Rectal smooth muscle tissue (tissue), 1 donor: ENCODE results near the gene C1orf185.
"Not testable (repeated sequence)": the region's sequence is repeated elsewhere in the genome, so short reads cannot be mapped to it uniquely, and the experiment has no call there.

Experiments used
- H3K27ac ChIP-seq: one replicate; pipeline ENCODE4 v1.7.0; 2013; ENCODE audit warnings: low read depth, low read length, inconsistent platforms
- H3K27me3 ChIP-seq: one replicate; pipeline ENCODE4 v1.7.0; 2013; ENCODE audit warnings: low read length; ENCODE audit not compliant: control insufficient read depth, insufficient read depth
- H3K36me3 ChIP-seq: one replicate; pipeline ENCODE4 v1.7.0; 2013; ENCODE audit warnings: low read length; ENCODE audit not compliant: control insufficient read depth, insufficient read depth
- H3K4me1 ChIP-seq: one replicate; pipeline ENCODE4 v1.7.0; 2013; ENCODE audit warnings: low read length; ENCODE audit not compliant: control insufficient read depth, insufficient read depth
- H3K4me3 ChIP-seq: one replicate; pipeline ENCODE4 v1.7.0; 2013; ENCODE audit warnings: low read length
- H3K9ac ChIP-seq: one replicate; pipeline ENCODE4 v1.7.0; 2013; ENCODE audit warnings: low read length

The C1orf185 gene

GRCh38 chr1:51154776-51155175, 52.7 kb downstream of the C1orf185 start:
- Histone ChIP-seq H3K27ac (no peak overlapping the region), H3K27me3 (no peaks in the 10 kb centered on the region), H3K4me3 (no peak overlapping the region), H3K36me3 (no peaks in the 10 kb centered on the region), H3K9ac (no peak overlapping the region), H3K4me1 (no peaks in the 10 kb centered on the region)

- H3K36me3 ChIP-seq: no peaks in the 10 kb centered on the region
- H3K4me3 ChIP-seq: no peak overlapping the region
- no peaks in the 10 kb centered on the region for H3K4me1 ChIP-seq
- no peaks in the 10 kb centered on the region for H3K27me3 ChIP-seq
- H3K27ac ChIP-seq: no peak overlapping the region
- H3K9ac ChIP-seq: no peak overlapping the region
Measured at GRCh38 chr1:51156752-51157151, 54.7 kb downstream of the C1orf185 start.

- no peaks in the 10 kb centered on the region for H3K4me1 ChIP-seq
- no peaks in the 10 kb centered on the region for H3K27me3 ChIP-seq
- H3K9ac ChIP-seq: no peak overlapping the region
- H3K36me3 ChIP-seq: no peaks in the 10 kb centered on the region
- no peak overlapping the region for H3K4me3 ChIP-seq
- no peak overlapping the region for H3K27ac ChIP-seq
Measured at GRCh38 chr1:51157395-51157794, 55.4 kb downstream of the C1orf185 start.

GRCh38 chr1:51158263-51158662, 56.2 kb downstream of the C1orf185 start:
- Histone ChIP-seq H3K9ac (no peak overlapping the region), H3K36me3 (no peaks in the 10 kb centered on the region), H3K4me3 (no peak overlapping the region), H3K4me1 (no peaks in the 10 kb centered on the region), H3K27me3 (no peaks in the 10 kb centered on the region), H3K27ac (no peak overlapping the region)

- not testable (repeated sequence) for H3K27me3 ChIP-seq, H3K4me1 ChIP-seq, H3K9ac ChIP-seq, H3K36me3 ChIP-seq, H3K4me3 ChIP-seq, H3K27ac ChIP-seq
Measured at GRCh38 chr1:51162560-51162959, 60.5 kb downstream of the C1orf185 start.

GRCh38 chr1:51165540-51165939, 63.5 kb downstream of the C1orf185 start:
- Histone ChIP-seq H3K36me3 (no peaks in the 10 kb centered on the region), H3K27me3 (no peaks in the 10 kb centered on the region), H3K27ac (no peak overlapping the region), H3K4me3 (no peak overlapping the region), H3K9ac (no peak overlapping the region), H3K4me1 (no peaks in the 10 kb centered on the region)

GRCh38 chr1:51168266-51168845, 66.3 kb downstream of the C1orf185 start:
- H3K4me1 ChIP-seq: no peaks in the 10 kb centered on the region
- no peak overlapping the region for H3K27ac ChIP-seq
- peak overlapping the region; percentile 35 for H3K4me3 ChIP-seq
- H3K36me3 ChIP-seq: no peaks in the 10 kb centered on the region
- no peak overlapping the region for H3K9ac ChIP-seq
- no peaks in the 10 kb centered on the region for H3K27me3 ChIP-seq

- no peak overlapping the region for H3K27ac ChIP-seq
- no peaks in the 10 kb centered on the region for H3K27me3 ChIP-seq
- no peak overlapping the region for H3K9ac ChIP-seq
- H3K4me3 ChIP-seq: no peak overlapping the region
- H3K4me1 ChIP-seq: no peaks in the 10 kb centered on the region
- H3K36me3 ChIP-seq: no peaks in the 10 kb centered on the region
Measured at GRCh38 chr1:51168936-51169335, 66.9 kb downstream of the C1orf185 start.

- Histone ChIP-seq H3K27me3 (no peaks in the 10 kb centered on the region), H3K4me3 (no peak overlapping the region), H3K36me3 (no peaks in the 10 kb centered on the region), H3K27ac (no peak overlapping the region), H3K9ac (no peak overlapping the region), H3K4me1 (no peaks in the 10 kb centered on the region)
Measured at GRCh38 chr1:51170342-51170741, 68.3 kb downstream of the C1orf185 start.

- Histone ChIP-seq H3K27me3 (no peaks in the 10 kb centered on the region), H3K27ac (no peak overlapping the region), H3K4me1 (no peaks in the 10 kb centered on the region), H3K36me3 (no peaks in the 10 kb centered on the region), H3K9ac (no peak overlapping the region), H3K4me3 (no peak overlapping the region)
Measured at GRCh38 chr1:51172811-51173210, 70.8 kb downstream of the C1orf185 start.

GRCh38 chr1:51175278-51175677, 73.2 kb downstream of the C1orf185 start:
- Histone ChIP-seq H3K27ac (no peak overlapping the region), H3K4me3 (no peak overlapping the region), H3K27me3 (no peaks in the 10 kb centered on the region), H3K4me1 (no peaks in the 10 kb centered on the region), H3K36me3 (no peaks in the 10 kb centered on the region), H3K9ac (no peak overlapping the region)

- H3K36me3 ChIP-seq, H3K4me1 ChIP-seq, H3K9ac ChIP-seq, H3K27me3 ChIP-seq, H3K27ac ChIP-seq, H3K4me3 ChIP-seq: not testable (repeated sequence)
Measured at GRCh38 chr1:51177988-51178387, 76.0 kb downstream of the C1orf185 start.

- Histone ChIP-seq H3K9ac (no peak overlapping the region), H3K4me1 (no peaks in the 10 kb centered on the region), H3K27ac (no peak overlapping the region), H3K36me3 (no peaks in the 10 kb centered on the region), H3K4me3 (no peak overlapping the region), H3K27me3 (no peaks in the 10 kb centered on the region)
Measured at GRCh38 chr1:51188230-51188629, 86.2 kb downstream of the C1orf185 start.
